ENCODE data around the gene MRPL55.

GRCh38 chr1:228152097-228152917, 43.2 kb upstream of the MRPL55 start:
- TF ChIP-seq POLR2A (IDR thresholded peaks at IDR 0.05; ENCODE audit: low read length) (no peak), GATA1 (IDR thresholded peaks at IDR 0.05; ENCODE audit: low read depth, low read length) (no peak)
